Activated T-cell treated with anti-CD3 and anti-CD28 coated beads, Interleukin-2, amount 50 U/mL, for 72 hours (primary cell): ENCODE results near the gene EFCAB11. TPM values are rescaled to one million over a fixed set of nuclear protein-coding genes. Genes with fewer than 3 reads are reported as not detected.

Experiments used
- ATAC-seq, 2 donors: fragments of 150-1000 bp; cut with Tn5 transposase; replicated peaks in 1 of 2; 2 replicates each; pipeline ENCODE4 v1.10.0; 2021; ENCODE audit warnings: moderate library complexity in 2 of 2, mild to moderate bottlenecking in 1 of 2
- DNase-seq, 2 donors: peaks; one replicate each; pipeline ENCODE4 v3.0.0; 2021 to 2022; ENCODE audit warnings: mixed read lengths in 1 of 2
- H3K27ac Mint-ChIP-seq: one replicate; pipeline ENCODE4 v1.8.0; 2022; ENCODE audit warnings: mild to moderate bottlenecking, moderate library complexity, mixed read lengths
- H3K27me3 Mint-ChIP-seq: one replicate; pipeline ENCODE4 v1.8.0; 2022; ENCODE audit warnings: low read depth, mixed read lengths
- H3K36me3 Mint-ChIP-seq, 2 donors: one replicate each; pipeline ENCODE4 v1.8.0; 2022; ENCODE audit warnings: mixed read lengths in 2 of 2, mild to moderate bottlenecking in 1 of 2; ENCODE audit not compliant: insufficient read depth in 2 of 2
- H3K4me1 Mint-ChIP-seq: one replicate; pipeline ENCODE4 v1.8.0; 2022; ENCODE audit warnings: low read depth, mixed read lengths
- H3K4me3 Mint-ChIP-seq, 2 donors: one replicate each; pipeline ENCODE4 v1.8.0; 2022; ENCODE audit warnings: mild to moderate bottlenecking in 2 of 2, mixed read lengths in 2 of 2, moderate library complexity in 2 of 2
- H3K9me3 Mint-ChIP-seq, 2 donors: one replicate each; pipeline ENCODE4 v1.8.0; 2022; ENCODE audit warnings: mixed read lengths in 2 of 2
- total RNA-seq, 2 donors: library from RNA; stranded (reverse); gene quantifications; one replicate each; pipeline ENCODE4 v1.2.3, GENCODE V29; 2022

EFCAB11 gene
- total RNA-seq, 2 donors from 2014 or later, result 12.8 to 13.7 TPM

GRCh38 chr14:89748004-89748403 is 206.5 kb downstream of the EFCAB11 start:
- Mint-ChIP-seq H3K27ac (no peak overlapping the region), H3K9me3 (peaks cover 14% of the 10 kb centered on the region in 2 donors), H3K4me3 (no peak overlapping the region), H3K27me3 (no peaks in the 10 kb centered on the region), H3K36me3 (peaks cover 2 to 30% of the 10 kb centered on the region in 2 donors), H3K4me1 (peaks cover 72% of the 10 kb centered on the region)
- DNase-seq, result peak; percentile 41 to 43
- ATAC-seq, result peak in 1 of 2 donors; percentile 18

DNA sequence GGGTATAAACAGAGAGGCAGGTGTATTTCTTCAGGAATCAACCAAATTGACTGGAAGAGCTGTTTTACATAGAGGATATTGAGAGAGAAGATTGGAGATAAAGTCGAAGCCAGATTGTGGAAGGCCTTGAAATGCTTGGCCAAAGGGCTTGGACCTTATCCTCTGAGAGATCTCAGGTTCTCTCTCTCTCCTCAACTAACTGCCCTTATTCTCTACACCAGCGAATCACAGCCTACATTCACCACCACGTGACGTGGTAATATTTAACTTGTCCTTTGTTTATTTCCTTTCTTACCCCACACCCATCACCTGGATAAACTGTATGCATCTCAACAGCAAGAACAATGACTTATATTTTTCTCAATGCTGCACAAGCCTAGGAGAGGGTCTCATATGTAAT is 207.4 kb downstream of the EFCAB11 start:
- Mint-ChIP-seq H3K9me3 (peaks cover 14 to 16% of the 10 kb centered on the region in 2 donors), H3K27ac (no peak overlapping the region), H3K4me1 (peaks cover 68% of the 10 kb centered on the region), H3K36me3 (peaks cover 3 to 32% of the 10 kb centered on the region in 2 donors), H3K27me3 (no peaks in the 10 kb centered on the region), H3K4me3 (no peak overlapping the region)
- ATAC-seq (no peak), DNase-seq (no peak)

GRCh38 chr14:89746654-89747053 is 207.9 kb downstream of the EFCAB11 start:
- Mint-ChIP-seq H3K36me3 (peaks cover 3 to 34% of the 10 kb centered on the region in 2 donors), H3K9me3 (peaks cover 14 to 17% of the 10 kb centered on the region in 2 donors), H3K27me3 (no peaks in the 10 kb centered on the region), H3K27ac (no peak overlapping the region), H3K4me1 (peaks cover 64% of the 10 kb centered on the region), H3K4me3 (no peak overlapping the region)
- DNase-seq, result no peak
- no peak for ATAC-seq

DNA sequence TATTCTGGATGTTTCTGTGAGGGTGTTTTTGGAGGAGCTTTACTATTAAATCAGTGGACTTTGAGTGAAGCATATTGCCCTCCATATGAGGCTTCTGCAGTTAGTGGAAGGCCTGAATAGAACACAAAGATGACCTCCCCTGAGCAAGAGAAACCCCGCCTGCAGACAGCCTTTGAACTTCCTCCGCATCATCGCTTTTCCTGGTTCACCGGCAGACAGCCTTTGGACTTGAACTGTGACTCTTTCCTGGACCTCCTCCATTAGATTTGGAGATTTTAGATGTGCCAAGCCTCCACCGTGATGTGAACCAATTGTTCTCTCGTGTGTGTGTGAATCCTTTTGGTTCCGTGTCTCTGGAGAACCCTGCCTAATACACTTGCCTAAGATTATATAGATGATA is 208.4 kb downstream of the EFCAB11 start:
- H3K9me3 Mint-ChIP-seq, result peaks cover 14 to 17% of the 10 kb centered on the region in 2 donors
- H3K36me3 Mint-ChIP-seq, result peaks cover 5 to 34% of the 10 kb centered on the region in 2 donors
- H3K4me1 Mint-ChIP-seq, result peaks cover 58% of the 10 kb centered on the region
- DNase-seq (no peak), ATAC-seq (no peak)
- no peak overlapping the region for H3K4me3 Mint-ChIP-seq
- H3K27ac Mint-ChIP-seq, result no peak overlapping the region
- no peaks in the 10 kb centered on the region for H3K27me3 Mint-ChIP-seq

Other genes starting within 250 kb of the EFCAB11 start
- 10 to 100 TPM; 98.4 to 99.1 TPM for gene TDP1, start 1.2 kb upstream of the EFCAB11 start, total RNA-seq
- gene KCNK13, start 107.3 kb upstream of the EFCAB11 start, total RNA-seq, result not detected